ENCODE data around the gene EGFL7. TPM values are rescaled to one million over a fixed set of nuclear protein-coding genes. Genes with fewer than 3 reads are reported as not detected.

The EGFL7 gene
- total RNA-seq, 1 experiment from 2014 or later: 38.0 TPM

GRCh38 chr9:136690806-136691261, 28.1 kb downstream of the EGFL7 start:
- Histone ChIP-seq H3K79me2 (ENCODE audit: insufficient read depth, low read length) (no peaks in the 10 kb centered on the region), H2AFZ (ENCODE audit: low read length) (no peak overlapping the region), H2BK5ac (ENCODE audit: insufficient read length, low read length) (no peak overlapping the region), H2BK12ac (ENCODE audit: insufficient read length, low read depth, low read length) (no peak overlapping the region), H3K14ac (ENCODE audit: insufficient read depth, low read length) (no peak overlapping the region), H2AK5ac (ENCODE audit: insufficient read length, low read length) (no peak overlapping the region), H2BK20ac (ENCODE audit: low read depth, low read length, poor library complexity, severe bottlenecking) (no peak overlapping the region), H2BK120ac (ENCODE audit: low read depth, low read length, poor library complexity, severe bottlenecking) (no peak overlapping the region), H3K23ac (ENCODE audit: insufficient read length, low read depth, low read length) (no peak overlapping the region), H3K23me2 (ENCODE audit: insufficient read length, low read depth, low read length, poor library complexity, severe bottlenecking) (peaks cover 9% of the 10 kb centered on the region), H3K56ac (ENCODE audit: insufficient read length, low read depth, low read length) (no peak overlapping the region), H4K91ac (ENCODE audit: insufficient read length, low read depth, low read length) (no peak overlapping the region), H2BK15ac (ENCODE audit: low read depth, low read length) (no peak overlapping the region), H3K9me3 (ENCODE audit: control insufficient read depth, low read depth, low read length) (no peaks in the 10 kb centered on the region), H3K4ac (ENCODE audit: low read depth, low read length) (no peak overlapping the region), H3K79me1 (ENCODE audit: insufficient read depth, low read depth, low read length, poor library complexity, severe bottlenecking) (no peaks in the 10 kb centered on the region), H4K8ac (replicated peaks; ENCODE audit: insufficient read length, low read depth, low read length) (no peak overlapping the region), H3K4me2 (ENCODE audit: insufficient read depth, insufficient read length, low read length) (no peak overlapping the region), H3K9ac (ENCODE audit: extremely low read depth, insufficient read length, low read length) (no peak overlapping the region), H4K5ac (ENCODE audit: insufficient read length, low read depth, low read length) (no peak overlapping the region), H3T11ph (ENCODE audit: low read length) (no peak overlapping the region), H3K18ac (ENCODE audit: insufficient read length, low read depth, low read length) (no peak overlapping the region), H3K27ac (ENCODE audit: insufficient read length, low read depth, low read length) (no peak overlapping the region), H4K20me1 (ENCODE audit: control insufficient read depth, insufficient read depth, insufficient read length) (no peaks in the 10 kb centered on the region), H3K27me3 (ENCODE audit: insufficient read depth, low read length) (no peaks in the 10 kb centered on the region), H3K4me1 (ENCODE audit: insufficient read depth, low read length) (no peaks in the 10 kb centered on the region)
- WGBS (ENCODE audit: extremely low coverage, insufficient read length, low lambda C conversion rate): no CpG with 5 or more reads among the region's 15 CpGs
- Mint-ChIP-seq H3K9me3 (no peaks in the 10 kb centered on the region), H3K4me1 (peaks cover 4 to 26% of the 10 kb centered on the region in 2 experiments), H3K27ac (no peak overlapping the region), H3K27me3 (ENCODE audit: low read depth) (peaks cover 25% of the 10 kb centered on the region), H3K4me3 (no peak overlapping the region), H3K36me3 (ENCODE audit: insufficient read depth in 1 of 3, low read depth in 3 of 3) (no peaks in the 10 kb centered on the region)
- no peak for DNase-seq
- no peak for TF ChIP-seq CTCF (conservative IDR thresholded peaks at IDR 0.05)

All from H9 (cell line).